HL-60 (cell line): Measurements from ENCODE around the gene TEX9.
"Not testable (repeated sequence)": the region's sequence is repeated elsewhere in the genome, so short reads cannot be mapped to it uniquely, and the experiment has no call there.

Experiments
- DNase-seq, 2 experiments: peaks; one replicate each; pipeline ENCODE4 v3.0.0-alpha.2; 2010 to 2020; ENCODE audit warnings: low read depth in 1 of 2, low spot score in 1 of 2
- H3K27ac ChIP-seq: fragments of 250-450 bp; sonication (Bioruptor Pico); replicated peaks from 2 replicates; pipeline ENCODE4 v1.5.1; 2020; ENCODE audit warnings: mild to moderate bottlenecking, moderate library complexity
- H3K27me3 ChIP-seq: fragments of 250-450 bp; sonication (Bioruptor Pico); 2 replicates; pipeline ENCODE4 v1.5.1; 2021; ENCODE audit warnings: mild to moderate bottlenecking, moderate library complexity; ENCODE audit not compliant: insufficient read depth, poor library complexity, severe bottlenecking
- H3K4me3 ChIP-seq: replicated peaks from 2 replicates; pipeline ENCODE4 v1.5.1; 2011; ENCODE audit warnings: mild to moderate bottlenecking, control low read depth, low read length; ENCODE audit not compliant: insufficient read depth
- GABPA ChIP-seq: IDR thresholded peaks from 2 replicates; pipeline ENCODE4 v1.6.1; 2012; ENCODE audit warnings: low read depth
- POLR2AphosphoS5 ChIP-seq: IDR thresholded peaks from 2 replicates; pipeline ENCODE4 v1.6.1; 2012; ENCODE audit warnings: low read depth
- SPI1 ChIP-seq: IDR thresholded peaks from 2 replicates; pipeline ENCODE4 v1.6.1; 2012; ENCODE audit warnings: low read depth, mild to moderate bottlenecking, borderline replicate concordance
- TF ChIP-seq, protein P1 (sequence below): IDR thresholded peaks from 2 replicates; pipeline ENCODE4 v1.6.1; 2012; ENCODE audit warnings: low read depth; ENCODE audit not compliant: insufficient replicate concordance
- TF ChIP-seq, protein P2 (sequence below): IDR thresholded peaks from one replicate; pipeline ENCODE4 v1.5.1; 2011; ENCODE audit warnings: low read length, control low read depth, inconsistent platforms; ENCODE audit not compliant: insufficient read depth

The TEX9 gene

DNA sequence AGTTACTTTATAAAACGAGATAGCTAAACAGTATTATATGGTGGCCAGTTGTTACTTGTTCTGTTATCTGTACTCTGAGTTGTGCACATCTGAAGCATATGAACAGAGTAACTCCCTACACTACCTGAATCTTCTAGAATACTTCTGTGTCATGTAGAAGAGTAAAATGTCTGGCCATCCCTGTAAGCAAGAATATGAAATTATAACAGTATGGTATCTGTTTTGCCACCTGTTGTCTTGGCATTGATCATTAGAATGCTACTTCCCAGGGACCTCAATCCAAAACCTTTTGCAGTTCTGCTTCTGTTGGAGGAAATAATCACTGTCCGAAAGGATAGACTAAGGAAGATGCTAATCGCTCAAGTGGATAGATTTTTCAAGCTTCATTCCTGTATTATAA, 1.9 kb downstream of the TEX9 start:
- Histone ChIP-seq H3K4me3 (no peak overlapping the region), H3K27ac (no peak overlapping the region), H3K27me3 (no peaks in the 10 kb centered on the region)
- DNase-seq: no peak
- TF ChIP-seq, protein P1, sequence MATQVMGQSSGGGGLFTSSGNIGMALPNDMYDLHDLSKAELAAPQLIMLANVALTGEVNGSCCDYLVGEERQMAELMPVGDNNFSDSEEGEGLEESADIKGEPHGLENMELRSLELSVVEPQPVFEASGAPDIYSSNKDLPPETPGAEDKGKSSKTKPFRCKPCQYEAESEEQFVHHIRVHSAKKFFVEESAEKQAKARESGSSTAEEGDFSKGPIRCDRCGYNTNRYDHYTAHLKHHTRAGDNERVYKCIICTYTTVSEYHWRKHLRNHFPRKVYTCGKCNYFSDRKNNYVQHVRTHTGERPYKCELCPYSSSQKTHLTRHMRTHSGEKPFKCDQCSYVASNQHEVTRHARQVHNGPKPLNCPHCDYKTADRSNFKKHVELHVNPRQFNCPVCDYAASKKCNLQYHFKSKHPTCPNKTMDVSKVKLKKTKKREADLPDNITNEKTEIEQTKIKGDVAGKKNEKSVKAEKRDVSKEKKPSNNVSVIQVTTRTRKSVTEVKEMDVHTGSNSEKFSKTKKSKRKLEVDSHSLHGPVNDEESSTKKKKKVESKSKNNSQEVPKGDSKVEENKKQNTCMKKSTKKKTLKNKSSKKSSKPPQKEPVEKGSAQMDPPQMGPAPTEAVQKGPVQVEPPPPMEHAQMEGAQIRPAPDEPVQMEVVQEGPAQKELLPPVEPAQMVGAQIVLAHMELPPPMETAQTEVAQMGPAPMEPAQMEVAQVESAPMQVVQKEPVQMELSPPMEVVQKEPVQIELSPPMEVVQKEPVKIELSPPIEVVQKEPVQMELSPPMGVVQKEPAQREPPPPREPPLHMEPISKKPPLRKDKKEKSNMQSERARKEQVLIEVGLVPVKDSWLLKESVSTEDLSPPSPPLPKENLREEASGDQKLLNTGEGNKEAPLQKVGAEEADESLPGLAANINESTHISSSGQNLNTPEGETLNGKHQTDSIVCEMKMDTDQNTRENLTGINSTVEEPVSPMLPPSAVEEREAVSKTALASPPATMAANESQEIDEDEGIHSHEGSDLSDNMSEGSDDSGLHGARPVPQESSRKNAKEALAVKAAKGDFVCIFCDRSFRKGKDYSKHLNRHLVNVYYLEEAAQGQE: no peak
- TF ChIP-seq GABPA (no peak), SPI1 (no peak)
- TF ChIP-seq, protein P2, sequence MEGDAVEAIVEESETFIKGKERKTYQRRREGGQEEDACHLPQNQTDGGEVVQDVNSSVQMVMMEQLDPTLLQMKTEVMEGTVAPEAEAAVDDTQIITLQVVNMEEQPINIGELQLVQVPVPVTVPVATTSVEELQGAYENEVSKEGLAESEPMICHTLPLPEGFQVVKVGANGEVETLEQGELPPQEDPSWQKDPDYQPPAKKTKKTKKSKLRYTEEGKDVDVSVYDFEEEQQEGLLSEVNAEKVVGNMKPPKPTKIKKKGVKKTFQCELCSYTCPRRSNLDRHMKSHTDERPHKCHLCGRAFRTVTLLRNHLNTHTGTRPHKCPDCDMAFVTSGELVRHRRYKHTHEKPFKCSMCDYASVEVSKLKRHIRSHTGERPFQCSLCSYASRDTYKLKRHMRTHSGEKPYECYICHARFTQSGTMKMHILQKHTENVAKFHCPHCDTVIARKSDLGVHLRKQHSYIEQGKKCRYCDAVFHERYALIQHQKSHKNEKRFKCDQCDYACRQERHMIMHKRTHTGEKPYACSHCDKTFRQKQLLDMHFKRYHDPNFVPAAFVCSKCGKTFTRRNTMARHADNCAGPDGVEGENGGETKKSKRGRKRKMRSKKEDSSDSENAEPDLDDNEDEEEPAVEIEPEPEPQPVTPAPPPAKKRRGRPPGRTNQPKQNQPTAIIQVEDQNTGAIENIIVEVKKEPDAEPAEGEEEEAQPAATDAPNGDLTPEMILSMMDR: no peak

DNA sequence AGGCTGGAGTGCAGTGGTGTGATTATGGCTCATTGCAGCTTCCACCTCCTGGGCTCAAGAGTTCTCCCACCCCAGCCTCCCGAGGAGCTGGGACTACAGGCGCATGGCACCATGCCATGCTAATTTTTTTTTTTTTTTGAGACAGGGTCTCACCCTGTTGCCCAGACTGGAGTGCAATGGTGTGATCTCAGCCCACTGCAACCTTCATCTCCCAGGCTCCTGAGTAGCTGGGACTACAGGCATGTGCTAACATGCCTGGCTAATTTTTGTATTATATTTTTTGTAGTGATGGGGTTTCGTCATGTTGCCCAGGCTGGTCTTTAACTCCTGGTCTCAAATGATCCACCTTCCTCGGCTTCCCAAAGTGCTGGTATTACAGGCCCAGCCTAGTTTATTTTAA, 4.0 kb downstream of the TEX9 start:
- Histone ChIP-seq H3K27ac (no peak overlapping the region), H3K27me3 (no peaks in the 10 kb centered on the region), H3K4me3 (no peak overlapping the region)
- TF ChIP-seq POLR2AphosphoS5 (no peak), SPI1 (no peak), GABPA (no peak)
- TF ChIP-seq, protein P1: no peak
- TF ChIP-seq, protein P2: no peak
- no peak for DNase-seq

DNA sequence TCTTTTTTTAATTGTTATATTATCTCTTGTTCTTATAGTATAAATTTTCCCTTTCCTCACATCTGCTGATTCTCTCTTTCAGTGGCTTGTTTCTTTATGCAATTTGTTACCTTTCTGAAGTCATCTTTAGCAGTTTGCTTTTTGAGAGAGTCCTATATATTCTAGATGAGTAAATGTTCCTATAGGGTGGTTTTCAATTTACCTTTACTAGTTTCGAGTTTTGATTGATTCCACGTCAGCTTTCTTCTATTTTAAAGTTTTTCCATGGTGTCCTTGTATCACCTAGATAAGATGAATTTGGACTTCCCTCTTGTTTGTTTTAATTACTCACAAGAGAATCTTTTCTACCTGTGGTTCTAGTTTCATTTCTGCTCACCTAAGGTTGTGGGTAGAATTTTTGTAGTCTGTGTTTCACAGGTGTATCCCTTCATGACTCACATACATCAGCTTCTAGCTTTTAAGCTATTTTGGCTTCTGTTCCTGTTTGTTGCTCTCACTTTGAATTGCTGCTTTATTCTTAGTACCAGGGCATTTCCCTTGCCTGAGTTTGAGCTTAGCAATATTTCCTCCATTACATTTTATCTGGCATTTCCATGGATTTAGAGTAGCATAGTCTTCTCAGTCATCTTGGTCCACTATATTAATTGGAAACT, 6.4 kb downstream of the TEX9 start:
- TF ChIP-seq SPI1 (no peak), GABPA (no peak), POLR2AphosphoS5 (no peak)
- TF ChIP-seq, protein P2: no peak
- TF ChIP-seq, protein P1: no peak
- Histone ChIP-seq H3K4me3 (no peak overlapping the region), H3K27me3 (no peaks in the 10 kb centered on the region), H3K27ac (no peak overlapping the region)
- no peak for DNase-seq

DNA sequence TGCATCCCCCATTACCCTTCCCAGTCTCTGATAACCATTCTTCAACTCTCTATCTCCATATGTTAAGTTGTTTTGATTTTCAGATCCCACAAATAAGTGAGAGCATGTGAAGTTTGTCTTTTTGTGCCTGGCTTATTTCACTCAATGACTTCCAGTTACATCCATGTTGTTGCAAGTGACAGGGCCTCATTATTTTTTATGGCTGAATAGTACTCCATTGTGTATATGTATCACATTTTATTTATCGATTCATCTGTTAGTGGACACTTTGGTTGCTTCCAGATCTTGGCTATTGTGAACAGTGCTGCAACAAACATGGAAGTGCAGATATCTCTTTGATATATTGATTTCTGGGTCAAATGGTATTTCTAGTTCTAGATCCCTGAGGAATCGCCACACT, 9.5 kb downstream of the TEX9 start:
- not testable (repeated sequence) for DNase-seq, H3K27ac ChIP-seq, H3K27me3 ChIP-seq, H3K4me3 ChIP-seq

DNA sequence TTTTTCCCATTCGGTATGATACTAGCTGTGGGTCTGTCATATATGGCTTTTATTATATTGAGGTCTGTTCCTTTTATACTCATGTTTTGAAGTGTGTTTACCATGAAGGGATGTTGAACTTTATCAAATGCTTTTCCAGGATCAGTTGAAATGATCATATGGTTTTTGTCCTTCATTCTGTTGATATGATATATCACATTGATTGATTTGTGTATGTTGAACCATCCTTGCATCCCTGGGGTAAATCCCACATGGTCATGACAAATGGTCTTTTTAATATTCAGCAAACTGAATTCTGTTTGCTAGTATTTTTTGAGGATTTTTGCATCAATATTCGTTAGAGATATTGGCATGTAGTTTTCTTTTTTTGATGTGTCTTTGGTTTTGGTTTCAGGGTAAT, 12.6 kb downstream of the TEX9 start:
- H3K27me3 ChIP-seq, H3K27ac ChIP-seq, DNase-seq, H3K4me3 ChIP-seq: not testable (repeated sequence)
